Measurements from ENCODE around the gene FNDC3A. TPM values are rescaled to one million over a fixed set of nuclear protein-coding genes. Genes with fewer than 3 reads are reported as not detected.

FNDC3A gene
- total RNA-seq, 1 donor from 2014 or later, result 69.3 TPM

DNA sequence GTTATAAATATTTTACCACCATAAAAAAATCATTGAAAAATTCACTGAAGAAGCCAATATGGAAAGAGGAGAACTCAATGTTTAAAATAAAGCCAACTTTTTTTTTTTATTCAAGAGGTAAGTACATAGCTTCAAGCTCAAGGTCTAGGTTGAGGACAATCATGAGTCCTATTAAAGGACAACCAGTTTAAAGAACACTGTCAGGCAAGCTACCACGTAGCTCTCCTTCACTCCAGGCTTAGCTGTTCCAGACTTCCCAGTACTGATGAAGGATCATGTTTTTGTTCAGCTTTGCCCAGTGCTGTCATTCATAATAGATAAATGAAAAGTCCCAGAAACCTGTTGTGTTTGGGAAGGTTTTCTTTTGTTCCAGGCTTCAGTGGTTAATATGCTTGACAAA, 234.4 kb downstream of the FNDC3A start:
- H4K20me1 ChIP-seq (ENCODE audit: low read depth), result no peaks in the 10 kb centered on the region
- DNase-seq (ENCODE audit: low spot score), result no peak
- no peak overlapping the region for H2AFZ ChIP-seq (replicated peaks)
- peaks cover 12% of the 10 kb centered on the region for H3K4me1 Mint-ChIP-seq
- no peak overlapping the region for H3K27ac ChIP-seq
- no peaks in the 10 kb centered on the region for H3K9me3 ChIP-seq (ENCODE audit: low read depth)
- no peaks in the 10 kb centered on the region for H3K27me3 ChIP-seq
- peaks cover 3% of the 10 kb centered on the region for H3K27me3 Mint-ChIP-seq (ENCODE audit: insufficient read depth, low read depth)
- H3K4me2 ChIP-seq, result no peak overlapping the region
- no peaks in the 10 kb centered on the region for H3K9me3 Mint-ChIP-seq
- H3K4me1 ChIP-seq, result no peaks in the 10 kb centered on the region
- H3F3A ChIP-seq (ENCODE audit: low read depth), result no peaks in the 10 kb centered on the region
- H3K79me2 ChIP-seq (ENCODE audit: low read depth), result no peaks in the 10 kb centered on the region
- peaks cover 20% of the 10 kb centered on the region for H3K36me3 Mint-ChIP-seq
- no peak overlapping the region for H3K9ac ChIP-seq
- H3K4me3 ChIP-seq, result no peak overlapping the region
- H3K36me3 ChIP-seq, result peaks cover 9% of the 10 kb centered on the region
- TF ChIP-seq EZH2phosphoT487 (IDR thresholded peaks at IDR 0.05), result no peak
- TF ChIP-seq, protein P1, sequence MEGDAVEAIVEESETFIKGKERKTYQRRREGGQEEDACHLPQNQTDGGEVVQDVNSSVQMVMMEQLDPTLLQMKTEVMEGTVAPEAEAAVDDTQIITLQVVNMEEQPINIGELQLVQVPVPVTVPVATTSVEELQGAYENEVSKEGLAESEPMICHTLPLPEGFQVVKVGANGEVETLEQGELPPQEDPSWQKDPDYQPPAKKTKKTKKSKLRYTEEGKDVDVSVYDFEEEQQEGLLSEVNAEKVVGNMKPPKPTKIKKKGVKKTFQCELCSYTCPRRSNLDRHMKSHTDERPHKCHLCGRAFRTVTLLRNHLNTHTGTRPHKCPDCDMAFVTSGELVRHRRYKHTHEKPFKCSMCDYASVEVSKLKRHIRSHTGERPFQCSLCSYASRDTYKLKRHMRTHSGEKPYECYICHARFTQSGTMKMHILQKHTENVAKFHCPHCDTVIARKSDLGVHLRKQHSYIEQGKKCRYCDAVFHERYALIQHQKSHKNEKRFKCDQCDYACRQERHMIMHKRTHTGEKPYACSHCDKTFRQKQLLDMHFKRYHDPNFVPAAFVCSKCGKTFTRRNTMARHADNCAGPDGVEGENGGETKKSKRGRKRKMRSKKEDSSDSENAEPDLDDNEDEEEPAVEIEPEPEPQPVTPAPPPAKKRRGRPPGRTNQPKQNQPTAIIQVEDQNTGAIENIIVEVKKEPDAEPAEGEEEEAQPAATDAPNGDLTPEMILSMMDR (IDR thresholded peaks at IDR 0.05), result no peak
- no peak for TF ChIP-seq EZH2 (IDR thresholded peaks at IDR 0.05)
- H3K27ac Mint-ChIP-seq, result no peak overlapping the region
- H3K4me3 Mint-ChIP-seq, result no peak overlapping the region

DNA sequence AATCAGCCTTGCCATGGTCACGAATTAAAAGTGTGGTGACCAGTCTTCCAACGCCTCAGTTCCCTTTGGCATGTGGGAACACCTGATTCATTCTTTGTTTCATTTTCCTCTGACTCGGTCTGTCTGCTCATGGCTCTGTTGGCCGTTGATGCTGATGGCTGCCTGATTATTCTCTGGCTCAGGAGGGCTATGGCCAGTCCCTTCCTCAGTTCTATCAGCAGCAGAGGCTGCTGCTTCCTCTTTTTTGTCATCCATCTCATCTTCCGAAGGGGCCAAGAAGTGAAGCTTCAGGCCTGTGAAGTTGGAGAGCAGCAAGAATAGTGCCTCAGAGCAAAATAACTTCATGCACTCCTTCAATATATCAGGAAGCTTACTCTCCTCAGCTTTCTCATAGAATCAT, 235.0 kb downstream of the FNDC3A start:
- Histone ChIP-seq H3K9me3 (ENCODE audit: low read depth) (no peaks in the 10 kb centered on the region), H4K20me1 (ENCODE audit: low read depth) (no peaks in the 10 kb centered on the region), H3K4me3 (no peak overlapping the region), H3F3A (ENCODE audit: low read depth) (no peaks in the 10 kb centered on the region), H3K4me1 (no peaks in the 10 kb centered on the region), H2AFZ (replicated peaks) (no peak overlapping the region), H3K27me3 (no peaks in the 10 kb centered on the region), H3K4me2 (no peak overlapping the region), H3K9ac (no peak overlapping the region), H3K36me3 (peaks cover 3% of the 10 kb centered on the region), H3K79me2 (ENCODE audit: low read depth) (no peaks in the 10 kb centered on the region), H3K27ac (no peak overlapping the region)
- peaks cover 6% of the 10 kb centered on the region for H3K27me3 Mint-ChIP-seq (ENCODE audit: insufficient read depth, low read depth)
- peaks cover 13% of the 10 kb centered on the region for H3K4me1 Mint-ChIP-seq
- H3K9me3 Mint-ChIP-seq, result no peaks in the 10 kb centered on the region
- no peak overlapping the region for H3K27ac Mint-ChIP-seq
- DNase-seq (ENCODE audit: low spot score), result no peak
- no peak overlapping the region for H3K4me3 Mint-ChIP-seq
- H3K36me3 Mint-ChIP-seq, result peaks cover 18% of the 10 kb centered on the region
- TF ChIP-seq EZH2phosphoT487 (IDR thresholded peaks at IDR 0.05), result no peak
- no peak for TF ChIP-seq EZH2 (IDR thresholded peaks at IDR 0.05)
- TF ChIP-seq, protein P1 (IDR thresholded peaks at IDR 0.05), result no peak

DNA sequence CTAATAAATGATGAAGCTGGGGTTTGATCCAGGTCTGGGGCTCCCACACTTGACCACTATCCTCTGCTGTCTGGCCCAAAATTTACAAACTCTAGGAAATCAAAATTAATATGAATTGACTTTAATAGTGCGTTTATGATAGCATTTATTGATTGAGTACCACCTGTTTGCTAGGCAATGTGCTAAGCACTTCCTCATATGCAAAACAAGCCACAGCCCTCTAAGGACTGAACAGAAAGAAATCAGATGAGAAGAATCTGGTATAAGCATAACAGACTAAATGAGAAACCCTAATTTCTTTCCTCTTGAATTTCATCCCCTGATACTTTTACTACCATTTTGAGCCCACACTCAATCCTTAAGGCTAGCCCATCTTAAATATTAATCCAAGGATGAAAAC, 237.8 kb downstream of the FNDC3A start:
- H3K4me2 ChIP-seq, result no peak overlapping the region
- H3K36me3 Mint-ChIP-seq, result peaks cover 10% of the 10 kb centered on the region
- no peak overlapping the region for H3K27ac Mint-ChIP-seq
- H3K27ac ChIP-seq, result no peak overlapping the region
- H3K4me1 Mint-ChIP-seq, result peaks cover 16% of the 10 kb centered on the region
- H3K4me3 Mint-ChIP-seq, result no peak overlapping the region
- H3K36me3 ChIP-seq, result no peaks in the 10 kb centered on the region
- H4K20me1 ChIP-seq (ENCODE audit: low read depth), result no peaks in the 10 kb centered on the region
- H3K9ac ChIP-seq, result no peak overlapping the region
- no peak overlapping the region for H3K4me3 ChIP-seq
- H2AFZ ChIP-seq (replicated peaks), result no peak overlapping the region
- TF ChIP-seq, protein P1 (IDR thresholded peaks at IDR 0.05), result no peak
- TF ChIP-seq EZH2phosphoT487 (IDR thresholded peaks at IDR 0.05) (no peak), EZH2 (IDR thresholded peaks at IDR 0.05) (no peak)
- no peak for DNase-seq (ENCODE audit: low spot score)
- no peaks in the 10 kb centered on the region for H3K9me3 Mint-ChIP-seq
- no peaks in the 10 kb centered on the region for H3K79me2 ChIP-seq (ENCODE audit: low read depth)
- H3K27me3 Mint-ChIP-seq (ENCODE audit: insufficient read depth, low read depth), result peaks cover 21% of the 10 kb centered on the region
- no peaks in the 10 kb centered on the region for H3K4me1 ChIP-seq
- peaks cover 26% of the 10 kb centered on the region for H3K27me3 ChIP-seq
- no peaks in the 10 kb centered on the region for H3K9me3 ChIP-seq (ENCODE audit: low read depth)
- peaks cover under 1% of the 10 kb centered on the region for H3F3A ChIP-seq (ENCODE audit: low read depth)

All from neural progenitor cell (in vitro differentiated cells).